Raji (cell line): ENCODE measurements around the gene OCEL1.
A peak's percentile ranks its signal among the peaks of the same experiment; 100 is the strongest.

Experiments
- POLR2A ChIP-seq: IDR thresholded peaks from 2 replicates; pipeline ENCODE4 v1.6.1; 2011; ENCODE audit warnings: low read depth, low read length, control low read depth; ENCODE audit not compliant: insufficient read depth

OCEL1 gene

GRCh38 chr19:17264641-17264979 is 38.6 kb downstream of the OCEL1 start, which contains the start of gene USHBP1:
TSS of gene USHBP1 (minus strand) at chr19:17264745. CDS start at chr19:17264299, 446 bp downstream.
- TF ChIP-seq POLR2A = no peak

- no peak for TF ChIP-seq POLR2A
These were observed 40.0 kb downstream of the OCEL1 start for GRCh38 chr19:17266026-17266425.

- TF ChIP-seq POLR2A = peak; percentile 40; the same call in 1 of the 2 replicates
These were observed 40.6 kb downstream of the OCEL1 start for GRCh38 chr19:17266589-17266974.

GRCh38 chr19:17266975-17267788 is 41.2 kb downstream of the OCEL1 start, which contains the start of gene BABAM1:
TSS of gene BABAM1 (plus strand) at chr19:17267443. CDS start at chr19:17268807, 1,364 bp downstream.
- TF ChIP-seq POLR2A = peak; percentile 78

GRCh38 chr19:17268754-17269153 is 42.7 kb downstream of the OCEL1 start:
- TF ChIP-seq POLR2A = no peak

- TF ChIP-seq POLR2A = no peak
These were observed 49.6 kb downstream of the OCEL1 start for GRCh38 chr19:17275441-17276175.
